H1 (cell line): ENCODE results near the gene FSTL4. TPM values are rescaled to one million over a fixed set of nuclear protein-coding genes. Genes with fewer than 3 reads are reported as not detected.
A peak's percentile ranks its signal among the peaks of the same experiment; 100 is the strongest.

ENCODE experiments used
- CTCF ChIA-PET: fragments of 300-600 bp; sonication (Branson Sonifier 250); formaldehyde crosslinking; loops from one replicate; lab custom pipeline; 2021; ENCODE audit not compliant: partially characterized antibody; lab: Charles Lee
- POLR2A ChIA-PET: fragments of 300-600 bp; sonication (Branson Sonifier 250); formaldehyde crosslinking; loops from one replicate; lab custom pipeline; 2021; ENCODE audit warnings: inconsistent platforms; ENCODE audit not compliant: partially characterized antibody; lab: Charles Lee
- DNase-seq, 2 experiments: peaks; one replicate each; pipeline versions ENCODE4 v3.0.0 to v3.0.0-alpha.2; 2010 to 2022; ENCODE audit warnings: low spot score in 2 of 2, low read depth in 1 of 2, mixed read lengths in 1 of 2
- FAIRE-seq: peaks from 2 replicates; lab custom pipeline; 2011; peaks lifted over from hg19 to GRCh38; lab: Jason Lieb, UNC
- H2AFZ ChIP-seq: 2 replicates; pipeline ENCODE4 v1.8.1; 2012; ENCODE audit warnings: low read length, inconsistent platforms
- H2AK5ac ChIP-seq: 2 replicates; pipeline ENCODE4 v1.6.1; 2013; ENCODE audit warnings: low read depth, low read length
- H2BK120ac ChIP-seq: replicated peaks from 2 replicates; pipeline ENCODE3; 2013; ENCODE audit warnings: low read depth, low read length, inconsistent platforms
- H2BK12ac ChIP-seq: 2 replicates; pipeline ENCODE4 v1.6.1; 2013; ENCODE audit warnings: low read depth, low read length
- H2BK15ac ChIP-seq: 2 replicates; pipeline ENCODE4 v1.6.1; 2013; ENCODE audit warnings: low read length
- H2BK20ac ChIP-seq: 2 replicates; pipeline ENCODE4 v1.6.1; 2013; ENCODE audit warnings: low read length
- H2BK5ac ChIP-seq: 2 replicates; pipeline ENCODE4 v1.6.1; 2013; ENCODE audit warnings: low read depth, low read length
- H3K14ac ChIP-seq: 2 replicates; pipeline ENCODE4 v1.6.1; 2013; ENCODE audit warnings: inconsistent platforms; ENCODE audit not compliant: insufficient read length
- H3K18ac ChIP-seq: 2 replicates; pipeline ENCODE4 v1.6.1; 2013; ENCODE audit warnings: low read length; ENCODE audit errors: extremely low read depth
- H3K23ac ChIP-seq: 2 replicates; pipeline ENCODE4 v1.6.1; 2013; ENCODE audit warnings: inconsistent platforms; ENCODE audit not compliant: insufficient read length
- H3K23me2 ChIP-seq: 2 replicates; pipeline ENCODE4 v1.6.1; 2013; ENCODE audit warnings: low read depth, low read length
- H3K27ac ChIP-seq: 2 replicates; pipeline ENCODE4 v1.6.1; 2011; ENCODE audit warnings: low read depth, low read length, inconsistent platforms
- H3K27me3 ChIP-seq, 4 experiments: replicated peaks in 1 of 4; 1 replicate in 1 of 4; 2 replicates in 3 of 4; pipeline versions ENCODE4 v1.6.1 to v1.8.1; 2011 to 2013; ENCODE audit warnings: low read length in 3 of 4, mild to moderate bottlenecking in 3 of 4, inconsistent platforms in 2 of 4, mixed read lengths in 2 of 4, moderate library complexity in 1 of 4; ENCODE audit not compliant: control insufficient read depth in 3 of 4, insufficient read depth in 3 of 4; ENCODE audit errors: extremely low read depth in 1 of 4
- H3K36me3 ChIP-seq, 4 experiments: 2 replicates each; pipeline versions ENCODE4 v1.6.1 to v1.8.1; 2011 to 2013; ENCODE audit warnings: mild to moderate bottlenecking in 4 of 4, low read length in 3 of 4, moderate library complexity in 2 of 4, control low read depth in 1 of 4, inconsistent platforms in 1 of 4; ENCODE audit not compliant: insufficient read depth in 4 of 4, control insufficient read depth in 2 of 4
- H3K4ac ChIP-seq: replicated peaks from 2 replicates; pipeline ENCODE3; 2013; ENCODE audit warnings: low read length, low read depth, mixed read lengths, inconsistent platforms; ENCODE audit not compliant: insufficient read length
- H3K4me1 ChIP-seq, 4 experiments: replicated peaks in 1 of 4; 1 replicate in 1 of 4; 2 replicates in 3 of 4; pipeline versions ENCODE4 v1.6.1 to v1.8.1; 2011 to 2013; ENCODE audit warnings: low read length in 3 of 4, inconsistent platforms in 2 of 4, mixed read lengths in 1 of 4; ENCODE audit not compliant: insufficient read depth in 4 of 4, control insufficient read depth in 3 of 4
- H3K4me2 ChIP-seq, 2 experiments: 2 replicates each; pipeline versions ENCODE4 v1.6.1 to v1.8.1; 2011 to 2013; ENCODE audit warnings: low read depth in 2 of 2, low read length in 2 of 2, control low read depth in 1 of 2, inconsistent platforms in 1 of 2, mild to moderate bottlenecking in 1 of 2; ENCODE audit not compliant: insufficient read depth in 1 of 2
- H3K4me3 ChIP-seq, 4 experiments: fragments of 200-600, 300-600 bp in 1 of 4; sonication (generic), shearing (Covaris generic), sonication (Bioruptor Twin) in 1 of 4; 2 replicates each; pipeline versions ENCODE4 v1.5.1 to v1.8.1; 2011 to 2016; ENCODE audit warnings: low read length in 4 of 4, low read depth in 3 of 4, control low read depth in 2 of 4, inconsistent platforms in 2 of 4, mild to moderate bottlenecking in 2 of 4, mixed read lengths in 1 of 4, moderate library complexity in 1 of 4; ENCODE audit not compliant: insufficient read depth in 2 of 4; ENCODE audit errors: extremely low read depth in 1 of 4
- H3K56ac ChIP-seq: replicated peaks from 2 replicates; pipeline ENCODE3; 2013; ENCODE audit warnings: low read depth, mild to moderate bottlenecking, mixed read lengths, low read length, inconsistent platforms; ENCODE audit not compliant: insufficient read length
- H3K79me1 ChIP-seq: 2 replicates; pipeline ENCODE4 v1.6.1; 2013; ENCODE audit warnings: low read depth, low read length, control low read depth
- H3K79me2 ChIP-seq, 2 experiments: 2 replicates each; pipeline versions ENCODE4 v1.6.1 to v1.8.1; 2012 to 2013; ENCODE audit warnings: low read length in 2 of 2, mild to moderate bottlenecking in 2 of 2, inconsistent platforms in 1 of 2; ENCODE audit not compliant: insufficient read depth in 2 of 2, control insufficient read depth in 1 of 2
- H3K9ac ChIP-seq, 4 experiments: replicated peaks in 1 of 4; 1 replicate in 1 of 4; 2 replicates in 3 of 4; pipeline versions ENCODE4 v1.6.1 to v1.8.1; 2011 to 2013; ENCODE audit warnings: low read depth in 3 of 4, low read length in 3 of 4, control low read depth in 2 of 4, mild to moderate bottlenecking in 2 of 4, moderate library complexity in 2 of 4, inconsistent platforms in 1 of 4; ENCODE audit errors: extremely low read depth in 1 of 4
- H3K9me3 ChIP-seq, 2 experiments: 2 replicates each; pipeline versions ENCODE4 v1.6.1 to v1.8.1; 2012 to 2013; ENCODE audit warnings: mild to moderate bottlenecking in 2 of 2, moderate library complexity in 2 of 2, control low read depth in 1 of 2, inconsistent platforms in 1 of 2, low read depth in 1 of 2, low read length in 1 of 2, mixed read lengths in 1 of 2; ENCODE audit not compliant: insufficient read depth in 2 of 2
- H4K20me1 ChIP-seq, 2 experiments: replicated peaks in 1 of 2; 2 replicates each; pipeline versions ENCODE3 to v1.8.1; 2011 to 2013; ENCODE audit warnings: inconsistent platforms in 2 of 2, low read length in 2 of 2, mild to moderate bottlenecking in 1 of 2; ENCODE audit not compliant: insufficient read depth in 2 of 2, control insufficient read depth in 1 of 2
- H4K5ac ChIP-seq: 2 replicates; pipeline ENCODE4 v1.6.1; 2013; ENCODE audit warnings: low read length, low read depth, mixed read lengths, inconsistent platforms; ENCODE audit not compliant: insufficient read length
- H4K8ac ChIP-seq: 2 replicates; pipeline ENCODE4 v1.8.0; 2013; ENCODE audit warnings: mild to moderate bottlenecking, moderate library complexity, low read length, inconsistent platforms; ENCODE audit not compliant: insufficient read depth; ENCODE audit errors: extremely low read depth
- H4K91ac ChIP-seq: replicated peaks from 2 replicates; pipeline ENCODE3; 2013; ENCODE audit warnings: low read length, mixed read lengths, inconsistent platforms; ENCODE audit not compliant: insufficient read length
- RFX5 ChIP-seq: IDR thresholded peaks from 2 replicates; pipeline ENCODE4 v1.6.1; 2011; ENCODE audit warnings: low read depth, low read length, improper control_type of control experiment, borderline replicate concordance
- WGBS, 2 experiments: shearing (Covaris generic) in 1 of 2; methylation state at CpG; one replicate each; pipeline versions ENCODE4 v1.1.6 to v1.1.7; 2013 to 2015; ENCODE audit warnings: low lambda C conversion rate in 2 of 2, mixed read lengths in 2 of 2, inconsistent platforms in 1 of 2, low coverage in 1 of 2, missing lambda C conversion rate in 1 of 2; ENCODE audit not compliant: insufficient replicate concordance in 2 of 2, insufficient coverage in 1 of 2, insufficient read length in 1 of 2; ENCODE audit errors: extremely low coverage in 1 of 2, missing lambda C conversion rate in 1 of 2; 5-methylcytosine and 5-hydroxymethylcytosine counted together
- polyA plus RNA-seq, 7 experiments: library from polyadenylated mRNA; depleted of rRNA in 3 of 7; stranded (reverse) in 5 of 7; unstranded in 2 of 7; fragments of >200 nt in 5 of 7; fragments of 200-250 nt in 2 of 7; gene quantifications; 1 replicate in 5 of 7; 2 replicates in 1 of 7; 4 replicates in 1 of 7; pipeline versions ENCODE4 v1.2.1 to v1.2.3, GENCODE V29; 2011 to 2013; ENCODE audit warnings: missing spikeins in 2 of 7, mixed read lengths in 2 of 7
- total RNA-seq: library from RNA; stranded (reverse); fragmentation: NEBNext Ultra II Directional; extraction: Animal tissue kit (Norgen Biotek cat#: 25700); gene quantifications from 2 replicates; pipeline ENCODE4 v1.2.1, GENCODE V29; 2021

Gene FSTL4
- total and polyA plus RNA-seq, 2 of the 8 experiments (the other 6 are each of a cell fraction or from before 2014, with no cell fraction given), result 3.1 to 4.1 TPM

GRCh38 chr5:133247151-133247709, 365.1 kb downstream of the FSTL4 start:
- Histone ChIP-seq H3K23me2 (no peaks in the 10 kb centered on the region), H3K4ac (no peak overlapping the region), H3K23ac (no peak overlapping the region), H2AFZ (no peak overlapping the region), H3K27ac (no peak overlapping the region), H3K9me3 (no peaks in the 10 kb centered on the region), H2BK20ac (peak overlapping the region; percentile 1; the same call in 1 of the 2 replicates), H3K4me2 (no peak overlapping the region), H3K9ac (no peak overlapping the region), H2AK5ac (no peak overlapping the region), H3K79me2 (no peaks in the 10 kb centered on the region), H2BK120ac (no peak overlapping the region), H3K56ac (no peak overlapping the region), H2BK5ac (no peak overlapping the region), H3K18ac (no peak overlapping the region), H4K8ac (no peak overlapping the region), H4K20me1 (no peaks in the 10 kb centered on the region), H3K79me1 (no peaks in the 10 kb centered on the region; the same call in 1 of the 2 replicates), H2BK12ac (no peak overlapping the region), H3K4me3 (no peak overlapping the region), H4K91ac (no peak overlapping the region), H4K5ac (no peak overlapping the region), H2BK15ac (no peak overlapping the region; the same call in 1 of the 2 replicates), H3K14ac (no peak overlapping the region), H3K4me1 (peaks cover 0 to 6% (median 2%) of the 10 kb centered on the region in 4 experiments; a peak in 3 of 7 replicates), H3K36me3 (no peaks in the 10 kb centered on the region), H3K27me3 (no peaks in the 10 kb centered on the region)
- POLR2A ChIA-PET, result no interaction called here
- no peak for FAIRE-seq
- CTCF ChIA-PET, result interaction anchor here (0.5 to 8.7 kb wide), 39 partner anchors 10 to 393 kb away, joined by 3 to 150 read pairs (median 4); no protein-coding TSS in a partner anchor
- 95% methylated on average over 4 of the region's 4 CpGs; no CpG with 5 or more reads in 1 of the 2 experiments for WGBS, 2 experiments
- no peak for TF ChIP-seq RFX5
- DNase-seq, result no peak
